OCI-M2 (cell line): ENCODE data around the gene SDC3.
"Not testable (repeated sequence)": the region's sequence is repeated elsewhere in the genome, so short reads cannot be mapped to it uniquely, and the experiment has no call there.

Experiments
- DNase-seq: peaks from one replicate; lab custom pipeline; 2025; ENCODE audit not compliant: unreplicated experiment; lab: John Stamatoyannopoulos, UW

SDC3 gene

DNA sequence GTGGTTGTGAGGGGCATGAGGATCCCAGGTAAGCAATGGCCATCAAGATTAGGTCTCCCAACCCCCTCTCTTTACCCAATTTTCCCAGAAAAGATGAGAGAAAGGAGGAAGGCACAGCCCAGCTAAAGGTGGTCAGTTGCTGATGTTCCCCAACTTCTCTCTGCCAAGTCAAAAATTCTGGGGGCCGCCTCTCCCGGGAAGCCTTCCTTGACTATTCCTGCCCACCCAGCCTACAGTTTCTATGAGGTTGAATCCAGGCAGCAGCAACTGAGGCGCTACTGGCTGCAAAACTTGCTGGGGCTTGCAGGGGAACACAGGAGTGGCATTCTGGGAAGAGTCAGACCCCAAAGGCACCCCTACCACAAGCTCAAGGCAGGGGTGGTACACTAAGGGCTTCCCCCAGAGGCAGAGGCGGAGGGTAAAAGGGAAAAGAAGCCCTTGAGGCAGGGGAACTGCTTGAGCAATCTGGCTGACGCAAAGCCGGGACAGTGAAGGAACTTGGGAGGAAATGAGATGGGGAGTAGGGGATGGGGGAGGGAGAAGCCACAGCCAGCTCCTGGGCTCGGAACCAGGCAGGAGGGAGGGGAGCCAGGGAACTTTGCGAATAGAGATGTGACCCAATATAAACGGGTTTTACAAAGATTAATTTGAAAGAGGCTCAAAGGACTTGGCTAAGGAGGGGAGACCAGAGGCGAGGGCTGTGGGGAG lies 31.2 kb downstream of the SDC3 start:
- no peak for DNase-seq

DNA sequence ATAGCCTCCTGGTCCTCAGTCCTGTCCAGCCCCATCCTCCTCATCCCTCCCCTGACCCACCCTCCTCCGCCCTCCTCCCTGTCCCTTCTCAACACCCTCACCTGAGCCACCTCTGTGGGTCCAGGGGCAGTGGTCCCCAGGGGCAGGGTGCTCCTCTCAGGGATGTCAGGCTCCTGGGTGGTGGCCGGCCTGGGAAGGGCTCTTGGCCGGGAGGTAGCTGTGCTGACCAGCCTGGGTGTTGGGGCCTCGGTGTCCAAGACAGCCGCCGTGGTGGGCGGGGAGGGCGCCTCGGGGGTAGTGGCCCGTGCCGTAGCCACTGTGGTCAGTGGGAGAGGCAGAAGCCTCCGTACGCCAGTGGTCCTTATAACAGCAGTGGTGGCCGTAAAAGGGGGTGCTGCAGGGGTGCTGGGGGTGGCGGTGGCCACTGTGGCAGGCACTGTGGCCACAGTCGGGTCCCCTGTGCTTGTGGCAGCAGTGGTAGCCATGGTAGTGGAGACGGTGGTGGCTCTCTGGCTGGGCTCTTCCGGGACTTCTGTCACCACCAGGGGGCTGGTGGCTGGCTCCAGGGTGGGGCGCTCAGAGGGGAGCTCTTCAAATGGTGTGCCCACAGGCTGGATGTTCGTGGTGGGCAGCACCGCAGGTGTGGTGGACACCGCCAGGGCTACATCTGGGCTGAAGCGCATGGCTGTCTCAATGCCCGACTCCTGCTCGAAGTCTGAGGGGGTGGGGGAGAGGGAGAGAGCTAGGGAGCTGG lies 31.9 kb downstream of the SDC3 start:
- DNase-seq, result no peak

GRCh38 chr1:30875916-30876315 lies 32.6 kb downstream of the SDC3 start:
- no peak for DNase-seq

- DNase-seq, result no peak
These were observed 33.4 kb downstream of the SDC3 start for GRCh38 chr1:30875197-30875596.

DNA sequence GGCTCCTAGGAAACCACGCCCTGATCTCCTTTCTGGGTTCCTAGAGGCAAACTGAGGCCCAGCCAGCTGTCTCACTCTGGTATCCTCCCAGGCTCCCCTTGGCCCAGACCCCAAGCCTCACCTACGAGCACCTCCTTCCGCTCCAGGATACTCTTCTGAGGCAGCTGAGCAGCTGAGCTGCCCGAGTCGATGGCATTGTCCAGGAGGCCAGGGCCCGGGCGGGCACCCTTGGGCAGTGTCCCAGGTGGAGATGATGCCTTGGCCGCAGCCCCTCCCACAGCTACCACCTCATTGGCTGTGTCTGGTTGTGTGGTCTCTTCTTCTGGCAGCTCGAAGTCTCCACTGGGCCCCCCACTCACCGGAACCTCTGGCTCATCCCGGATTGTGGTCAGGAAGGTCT lies 34.4 kb downstream of the SDC3 start:
- no peak for DNase-seq

DNA sequence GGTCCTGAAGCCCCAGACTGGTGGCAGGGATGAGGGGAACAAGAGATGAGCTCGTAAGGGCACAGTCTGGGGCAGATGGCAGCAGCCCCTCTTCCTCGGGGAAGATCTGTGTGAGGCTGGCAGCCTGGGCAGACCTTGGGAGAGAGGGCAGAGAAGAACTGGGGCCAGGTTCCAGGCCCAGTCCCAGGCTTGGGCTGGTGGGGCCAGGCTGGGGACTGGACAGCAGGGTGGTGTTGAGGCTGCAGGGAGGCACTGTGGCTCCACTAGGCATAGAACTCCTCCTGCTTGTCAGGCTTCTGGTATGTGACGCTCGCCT lies 35.7 kb downstream of the SDC3 start:
- DNase-seq, result no peak

GRCh38 chr1:30872033-30872947 lies 36.3 kb downstream of the SDC3 start:
- no peak for DNase-seq

- DNase-seq, result no peak
These were observed 37.2 kb downstream of the SDC3 start for GRCh38 chr1:30871276-30871871.

GRCh38 chr1:30870656-30871055 lies 37.9 kb downstream of the SDC3 start:
- DNase-seq, result no peak

DNA sequence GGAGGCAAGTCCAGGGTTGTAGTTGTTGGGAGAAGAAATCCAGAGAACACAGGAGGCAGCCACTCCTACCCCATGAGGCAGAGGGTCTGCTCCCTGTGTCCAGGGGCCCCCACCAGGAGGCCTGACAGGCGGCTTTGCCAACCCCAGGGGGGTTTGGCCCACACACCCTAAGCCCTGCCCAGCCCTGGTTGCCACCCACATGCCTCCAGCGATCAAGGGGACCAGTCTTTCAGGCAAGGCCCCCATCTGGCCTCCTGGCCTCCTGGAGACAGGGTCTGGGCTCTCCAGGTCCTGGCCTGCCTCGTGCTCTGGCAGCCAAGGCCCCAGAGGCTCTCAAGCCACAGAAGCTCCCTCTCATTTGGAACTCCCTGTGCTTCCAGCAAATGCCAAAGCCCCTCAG lies 38.5 kb downstream of the SDC3 start:
- no peak for DNase-seq

GRCh38 chr1:30868833-30869435 lies 39.6 kb downstream of the SDC3 start:
- DNase-seq, result no peak

- DNase-seq, result not testable (repeated sequence)
These were observed 40.5 kb downstream of the SDC3 start for GRCh38 chr1:30868057-30868456.

- no peak for DNase-seq
These were observed 41.0 kb downstream of the SDC3 start for GRCh38 chr1:30867537-30867936.

DNA sequence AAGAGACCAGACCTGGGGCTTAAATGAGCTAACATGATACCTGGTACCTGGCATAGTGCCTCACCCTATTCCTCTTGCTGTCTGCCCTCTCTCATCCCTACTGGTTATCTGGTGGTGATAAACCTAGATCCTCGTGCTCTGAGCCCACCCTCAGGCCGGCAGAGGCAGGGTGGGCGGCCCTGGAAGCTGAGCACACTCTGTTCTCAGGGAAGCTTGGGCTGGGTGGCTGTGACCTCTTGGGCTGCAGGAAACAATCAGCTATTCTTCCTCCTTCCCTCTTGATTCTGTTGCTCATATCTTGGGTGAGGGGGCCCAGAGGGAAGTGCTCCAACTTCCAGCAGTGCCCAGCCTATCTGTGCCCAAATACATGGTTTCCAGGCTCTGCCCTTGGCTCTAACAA lies 42.0 kb downstream of the SDC3 start:
- no peak for DNase-seq

DNA sequence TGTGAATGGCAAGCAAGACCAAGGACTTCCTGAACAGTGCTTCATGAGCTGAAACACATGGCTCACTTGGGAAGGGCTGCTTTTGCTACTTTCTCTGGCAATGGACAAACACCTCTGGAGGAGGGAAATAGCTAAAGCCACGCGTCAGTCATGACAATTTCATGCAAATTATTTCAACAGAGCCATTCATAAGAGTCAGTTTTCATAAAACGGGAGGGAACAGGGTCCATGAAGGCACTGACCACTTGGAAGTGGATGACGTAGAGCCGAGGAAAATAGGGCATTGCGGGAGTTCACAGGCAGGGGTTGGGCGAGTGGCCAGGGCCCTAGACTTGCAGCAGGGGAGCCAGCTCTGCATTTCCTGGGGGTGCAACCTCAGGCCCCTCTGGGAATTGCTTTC lies 43.9 kb downstream of the SDC3 start:
- DNase-seq, result no peak

GRCh38 chr1:30863858-30864604 lies 44.5 kb downstream of the SDC3 start:
- DNase-seq, result no peak

DNA sequence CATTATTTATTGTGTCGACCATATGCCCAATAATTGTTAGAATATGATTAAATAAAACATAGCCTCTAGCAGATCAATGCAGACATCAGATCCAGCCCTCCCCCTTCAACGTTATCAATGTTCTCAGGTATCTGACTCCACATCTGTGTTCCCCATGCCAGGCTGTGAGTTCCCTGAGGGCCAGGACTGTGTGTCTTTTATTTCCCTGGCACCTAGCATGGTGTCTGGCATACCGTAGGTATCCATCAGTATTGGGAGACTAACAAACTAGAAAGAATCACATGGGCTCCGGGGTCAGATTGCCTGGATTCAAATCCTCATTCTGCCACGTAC lies 48.3 kb downstream of the SDC3 start:
- DNase-seq, result no peak

DNA sequence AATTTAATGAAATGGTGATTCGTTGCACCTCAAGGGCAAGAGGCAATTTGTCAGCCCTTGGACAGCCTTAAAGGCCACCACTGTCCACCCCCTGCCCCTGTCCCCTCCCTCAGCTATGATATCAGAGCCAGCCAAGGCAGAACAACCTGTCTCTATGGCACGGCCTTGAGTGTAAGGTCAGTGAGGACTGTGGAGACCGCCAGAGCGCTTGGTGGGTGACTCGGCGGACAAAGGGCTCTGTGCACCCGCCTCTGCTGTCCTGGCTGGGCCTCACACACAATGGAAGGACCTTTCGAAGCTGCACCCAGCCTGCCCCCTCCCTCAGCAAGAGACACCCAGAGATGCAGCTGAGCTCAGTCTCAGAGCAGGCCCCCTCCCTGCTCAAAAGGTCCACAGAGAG lies 50.6 kb downstream of the SDC3 start:
- DNase-seq, result no peak

- no peak for DNase-seq
These were observed 51.5 kb downstream of the SDC3 start for GRCh38 chr1:30857062-30857461.

DNA sequence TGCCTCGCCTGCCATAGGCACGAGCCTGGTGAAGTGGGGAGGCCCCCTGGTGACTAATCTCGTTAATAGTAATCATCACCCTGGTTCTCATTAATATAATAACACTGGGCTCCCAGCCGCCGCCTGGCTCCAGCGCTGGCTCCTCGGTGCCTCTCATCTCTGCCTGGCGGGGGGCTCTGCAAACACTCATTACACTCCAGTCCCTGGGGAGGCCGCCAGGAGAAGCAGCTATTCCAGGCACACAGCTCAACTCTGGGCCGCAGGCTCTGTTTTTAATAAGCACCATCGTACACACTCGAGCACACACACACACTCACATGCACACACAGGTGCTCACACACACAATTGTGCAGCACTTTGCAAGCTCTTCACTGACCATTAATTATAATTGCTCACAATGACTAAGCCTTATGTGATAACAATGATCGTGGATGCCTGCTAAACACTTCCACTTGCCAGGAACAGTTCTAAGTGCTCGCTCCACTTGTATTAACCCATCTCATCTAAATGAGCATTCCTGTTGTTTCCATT lies 52.2 kb downstream of the SDC3 start:
- no peak for DNase-seq
